IMR-90 (cell line): ENCODE measurements around the gene SPDYE2. TPM values are rescaled to one million over a fixed set of nuclear protein-coding genes. Genes with fewer than 3 reads are reported as not detected.
"Not testable (repeated sequence)": the region's sequence is repeated elsewhere in the genome, so short reads cannot be mapped to it uniquely, and the experiment has no call there.

Source experiments
- ATAC-seq: fragments of 200-7000 bp; cut with Tn5 transposase; 2 replicates; pipeline ENCODE4 v1.9.1; 2020; ENCODE audit warnings: low read depth, mild to moderate bottlenecking, moderate library complexity
- BruUV-seq: library from RNA; stranded (reverse); fragments of 400-500 nt; replicated peaks from 2 replicates; lab custom pipeline; 2021; lab: Mats Ljungman, UMichigan
- CTCF ChIA-PET: fragments of 300-600 bp; formaldehyde crosslinking; extraction: SDS; loops from one replicate; lab custom pipeline; 2021; ENCODE audit warnings: antibody characterized with exemption; lab: Yijun Ruan, JAX
- POLR2A ChIA-PET: fragments of 300-600 bp; sonication (Branson Sonifier 250); formaldehyde crosslinking; loops from one replicate; lab custom pipeline; 2022; ENCODE audit warnings: antibody characterized with exemption; ENCODE audit not compliant: unreplicated experiment; lab: Charles Lee
- DNase-seq: peaks from one replicate; pipeline ENCODE4 v3.0.0; 2013
- H2AFZ ChIP-seq: replicated peaks from 2 replicates; pipeline ENCODE3; 2013; ENCODE audit warnings: low read length, mild to moderate bottlenecking; ENCODE audit not compliant: poor library complexity
- H2AK5ac ChIP-seq: 2 replicates; pipeline ENCODE4 v1.6.1; 2013; ENCODE audit warnings: low read depth, low read length, inconsistent platforms
- H2AK9ac ChIP-seq: replicated peaks from 2 replicates; pipeline ENCODE3; 2013; ENCODE audit warnings: mild to moderate bottlenecking, low read depth, low read length, moderate library complexity; ENCODE audit not compliant: poor library complexity
- H2BK120ac ChIP-seq: 2 replicates; pipeline ENCODE4 v1.6.1; 2013; ENCODE audit warnings: low read depth, low read length, inconsistent platforms
- H2BK15ac ChIP-seq: 3 replicates; pipeline ENCODE4 v1.6.1; 2013; ENCODE audit warnings: low read depth, low read length, inconsistent platforms
- H2BK20ac ChIP-seq: 2 replicates; pipeline ENCODE4 v1.6.1; 2013; ENCODE audit warnings: low read depth, mild to moderate bottlenecking, inconsistent platforms, low read length, moderate library complexity
- H2BK5ac ChIP-seq: 2 replicates; pipeline ENCODE4 v1.6.1; 2013; ENCODE audit warnings: mild to moderate bottlenecking, low read depth, low read length, inconsistent platforms; ENCODE audit not compliant: poor library complexity, severe bottlenecking
- H3K14ac ChIP-seq: replicated peaks from 2 replicates; pipeline ENCODE4 v1.6.1; 2013; ENCODE audit warnings: low read depth, low read length, inconsistent platforms
- H3K18ac ChIP-seq: 2 replicates; pipeline ENCODE4 v1.6.1; 2013; ENCODE audit warnings: low read depth, low read length, control low read depth
- H3K23ac ChIP-seq: 2 replicates; pipeline ENCODE4 v1.6.1; 2013; ENCODE audit warnings: low read depth, low read length, inconsistent platforms
- H3K27ac ChIP-seq: 2 replicates; pipeline ENCODE4 v1.5.1; 2013; ENCODE audit warnings: mild to moderate bottlenecking, control low read depth, low read length; ENCODE audit not compliant: insufficient read depth
- H3K27me3 ChIP-seq: 2 replicates; pipeline ENCODE4 v1.6.1; 2013; ENCODE audit warnings: low read length; ENCODE audit not compliant: control insufficient read depth, insufficient read depth
- H3K36me3 ChIP-seq: 2 replicates; pipeline ENCODE4 v1.6.1; 2013; ENCODE audit warnings: low read length, mixed read lengths; ENCODE audit not compliant: control insufficient read depth, insufficient read depth
- H3K4ac ChIP-seq: 2 replicates; pipeline ENCODE4 v1.6.1; 2013; ENCODE audit warnings: low read depth, low read length, inconsistent platforms
- H3K4me1 ChIP-seq: 2 replicates; pipeline ENCODE4 v1.6.1; 2013; ENCODE audit warnings: low read length, mixed read lengths; ENCODE audit not compliant: control insufficient read depth, insufficient read depth
- H3K4me2 ChIP-seq: 2 replicates; pipeline ENCODE4 v1.6.1; 2013; ENCODE audit warnings: low read depth, mild to moderate bottlenecking, control low read depth, low read length, moderate library complexity
- H3K4me3 ChIP-seq: 2 replicates; pipeline ENCODE4 v1.5.1; 2013; ENCODE audit warnings: low read depth, mild to moderate bottlenecking, control low read depth, low read length, moderate library complexity; ENCODE audit not compliant: insufficient read depth
- H3K56ac ChIP-seq: 2 replicates; pipeline ENCODE4 v1.6.1; 2013; ENCODE audit warnings: low read length, inconsistent platforms; ENCODE audit not compliant: insufficient read depth; ENCODE audit errors: extremely low read depth
- H3K79me1 ChIP-seq, 2 experiments: 2 replicates each; pipeline ENCODE4 v1.6.1; 2013; ENCODE audit warnings: low read length in 2 of 2, inconsistent platforms in 1 of 2, low read depth in 1 of 2
- H3K9ac ChIP-seq: 2 replicates; pipeline ENCODE4 v1.6.1; 2013; ENCODE audit warnings: low read depth, low read length, control low read depth
- H3K9me1 ChIP-seq: 2 replicates; pipeline ENCODE4 v1.6.1; 2013; ENCODE audit warnings: low read length, inconsistent platforms; ENCODE audit not compliant: insufficient read depth
- H3K9me3 ChIP-seq: 2 replicates; pipeline ENCODE4 v1.6.1; 2013; ENCODE audit warnings: low read length; ENCODE audit not compliant: control insufficient read depth, insufficient read depth
- H4K20me1 ChIP-seq: 2 replicates; pipeline ENCODE4 v1.6.1; 2013; ENCODE audit warnings: low read length, inconsistent platforms; ENCODE audit not compliant: insufficient read depth
- H4K5ac ChIP-seq: 2 replicates; pipeline ENCODE4 v1.6.1; 2013; ENCODE audit warnings: mild to moderate bottlenecking, low read depth, low read length, control low read depth
- H4K8ac ChIP-seq, 2 experiments: 2 replicates each; pipeline ENCODE4 v1.6.1; 2013; ENCODE audit warnings: low read depth in 2 of 2, low read length in 2 of 2, control low read depth in 1 of 2, inconsistent platforms in 1 of 2
- H4K91ac ChIP-seq: 2 replicates; pipeline ENCODE4 v1.6.1; 2013; ENCODE audit warnings: low read depth, low read length, inconsistent platforms; ENCODE audit not compliant: insufficient read depth
- WGBS, 2 experiments: methylation state at CpG; one replicate each; pipeline versions ENCODE4 v1.1.5 to v1.1.7; 2013; ENCODE audit warnings: missing lambda C conversion rate in 2 of 2; ENCODE audit not compliant: insufficient read length in 1 of 2; ENCODE audit errors: extremely low coverage in 2 of 2; 5-methylcytosine and 5-hydroxymethylcytosine counted together
- dilution Hi-C: fragments of 300-500 bp; cut with HindIII; formaldehyde crosslinking; loops from one replicate; pipeline ENCODE4 v1.14.3; 2018; ENCODE audit warnings: low sequenced_read_pairs; ENCODE audit not compliant: unreplicated experiment
- in situ Hi-C: fragments of 300-500 bp; cut with MboI; formaldehyde crosslinking; loops from 3 replicates; pipeline ENCODE4 v1.14.3; 2019; ENCODE audit warnings: low sequenced_read_pairs, inconsistent platforms, mixed read lengths
- intact Hi-C: fragments of 100-400 bp; cut with micrococcal nuclease; formaldehyde crosslinking; loops from 2 replicates; pipeline ENCODE4 v1.10.0; 2022
- polyA plus RNA-seq, 3 experiments: library from polyadenylated mRNA; depleted of rRNA; stranded (reverse); fragments of >200 nt; gene quantifications; 2 replicates each; pipeline ENCODE4 v1.2.3, GENCODE V29; 2012; ENCODE audit warnings: low replicate concordance in 1 of 3
- total RNA-seq: library from RNA; depleted of rRNA; stranded (reverse); fragments of >200 nt; gene quantifications from 2 replicates; pipeline ENCODE4 v1.2.3, GENCODE V29; 2012

SPDYE2 gene
- total and polyA plus RNA-seq, 2 of the 4 experiments (the other 2 are of a cell fraction), result not detected

DNA sequence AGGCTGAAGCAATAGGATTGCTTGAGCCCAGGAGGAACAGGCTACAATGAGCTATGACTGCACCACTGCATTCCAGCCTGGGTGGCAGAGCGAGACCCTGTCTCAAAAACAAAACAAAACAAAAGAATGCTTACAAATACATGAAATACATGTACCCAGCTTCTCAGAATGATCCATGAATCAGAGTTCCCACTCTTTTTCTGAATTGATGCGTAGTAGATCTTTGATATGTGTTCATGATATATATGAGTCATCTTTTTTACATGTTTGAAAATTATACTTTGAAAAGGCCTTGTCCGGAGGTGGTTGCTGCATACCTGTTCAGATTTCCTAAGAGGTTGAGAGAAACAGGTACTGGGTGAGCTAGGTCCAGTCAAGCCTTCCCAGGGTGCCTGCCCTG is 25.3 kb downstream of the SPDYE2 start:
- H3K36me3 ChIP-seq, H3K9me1 ChIP-seq, intact Hi-C loops, H3K27ac ChIP-seq, dilution Hi-C loops, H3K27me3 ChIP-seq, H2BK15ac ChIP-seq, H3K14ac ChIP-seq, H2AK5ac ChIP-seq, H3K23ac ChIP-seq, H2BK20ac ChIP-seq, POLR2A ChIA-PET, H2AFZ ChIP-seq, H3K4me1 ChIP-seq, H4K5ac ChIP-seq, ATAC-seq, H3K4me3 ChIP-seq, H2BK120ac ChIP-seq, H4K20me1 ChIP-seq, H3K56ac ChIP-seq, H3K18ac ChIP-seq, H3K4me2 ChIP-seq, H4K91ac ChIP-seq, H3K79me1 ChIP-seq, DNase-seq, in situ Hi-C loops, H4K8ac ChIP-seq, BruUV-seq, H3K4ac ChIP-seq, H3K9me3 ChIP-seq, H3K9ac ChIP-seq, CTCF ChIA-PET, H2AK9ac ChIP-seq, H2BK5ac ChIP-seq: not testable (repeated sequence)
- WGBS, 2 experiments, result no CpG with 5 or more reads among the region's 3 CpGs

DNA sequence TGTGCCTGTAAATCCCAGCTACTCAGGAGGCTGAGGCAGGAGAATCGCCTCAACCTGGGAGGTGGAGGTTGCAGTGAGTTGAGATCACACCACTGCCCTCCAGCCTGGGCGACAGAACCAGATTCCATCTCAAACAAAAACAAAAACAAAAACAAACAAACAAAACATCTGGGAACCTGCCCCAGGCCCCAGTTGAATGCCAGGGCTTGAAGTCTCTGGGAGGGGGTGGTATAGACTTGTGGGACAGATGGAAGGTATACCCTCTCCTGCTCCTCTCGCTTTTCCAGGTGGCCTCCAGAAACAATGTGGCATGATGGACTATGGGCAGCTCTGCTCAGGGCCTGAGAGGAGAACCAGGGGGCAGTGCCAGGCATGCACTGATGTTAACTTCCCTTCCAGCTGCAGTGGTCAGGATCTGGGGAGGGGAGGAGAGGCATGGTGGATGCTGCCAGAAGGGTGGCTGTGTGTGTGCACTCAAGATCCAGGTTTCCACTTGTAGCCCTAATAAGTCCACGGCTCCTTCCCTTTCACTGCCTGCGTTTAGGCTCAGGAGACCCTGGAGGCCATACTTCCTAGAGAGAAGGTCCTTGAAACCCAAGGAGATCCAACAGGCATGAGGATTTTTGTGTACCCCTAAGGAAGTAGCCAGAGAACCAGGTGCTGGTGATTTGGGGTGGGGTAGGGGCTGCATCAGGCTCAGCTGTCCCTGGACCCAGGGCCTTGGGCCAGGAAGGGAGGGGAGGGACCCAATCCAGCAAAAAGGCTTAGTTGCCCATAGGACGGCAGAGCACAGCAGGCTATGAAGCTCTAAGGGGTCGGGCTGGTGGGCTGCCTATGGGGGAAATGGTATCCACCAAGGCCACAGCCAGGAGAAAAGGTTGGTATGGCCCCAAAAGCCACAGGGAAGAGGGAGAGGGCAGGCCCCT is 26.6 kb downstream of the SPDYE2 start:
- DNase-seq, H3K79me1 ChIP-seq, dilution Hi-C loops, H2AFZ ChIP-seq, H3K4me1 ChIP-seq, POLR2A ChIA-PET, H3K27me3 ChIP-seq, H3K4ac ChIP-seq, intact Hi-C loops, H3K36me3 ChIP-seq, H2BK5ac ChIP-seq, H3K9me3 ChIP-seq, H4K20me1 ChIP-seq, H3K9me1 ChIP-seq, H3K27ac ChIP-seq, ATAC-seq, H4K8ac ChIP-seq, H2BK15ac ChIP-seq, H2BK20ac ChIP-seq, H3K56ac ChIP-seq, H3K4me2 ChIP-seq, H4K5ac ChIP-seq, H3K14ac ChIP-seq, H2AK5ac ChIP-seq, H3K9ac ChIP-seq, in situ Hi-C loops, H2AK9ac ChIP-seq, H2BK120ac ChIP-seq, H3K23ac ChIP-seq, BruUV-seq, H3K18ac ChIP-seq, H3K4me3 ChIP-seq, CTCF ChIA-PET, H4K91ac ChIP-seq: not testable (repeated sequence)
- no CpG with 5 or more reads among the region's 7 CpGs for WGBS, 2 experiments
